ENCODE results near the gene ALG12.

DNA sequence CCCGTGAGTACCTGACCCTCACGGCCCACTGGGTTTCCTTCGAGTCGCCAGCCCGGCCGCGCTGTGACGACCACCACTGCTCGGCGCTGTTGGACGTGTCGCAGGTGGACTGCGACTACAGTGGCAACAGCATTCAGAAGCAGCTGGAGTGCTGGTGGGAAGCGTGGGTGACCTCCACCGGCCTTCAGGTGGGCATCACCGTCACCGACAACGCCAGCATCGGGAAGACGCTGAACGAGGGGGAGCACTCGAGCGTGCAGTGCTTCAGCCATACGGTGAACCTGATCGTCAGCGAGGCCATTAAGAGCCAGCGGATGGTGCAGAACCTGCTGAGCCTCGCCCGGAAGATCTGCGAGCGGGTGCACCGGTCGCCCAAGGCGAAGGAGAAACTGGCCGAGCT, 32.4 kb downstream of the ALG12 start:
- no peak for TF ChIP-seq POLR2A (IDR thresholded peaks at IDR 0.05; ENCODE audit: low read depth, low read length)
- no peak for TF ChIP-seq POLR2AphosphoS5 (IDR thresholded peaks at IDR 0.05; ENCODE audit: low read depth, low read length)
- TF ChIP-seq TAF1 (IDR thresholded peaks at IDR 0.05; ENCODE audit: low read depth, low read length): no peak
- TF ChIP-seq POU2F2 (IDR thresholded peaks at IDR 0.05; ENCODE audit: low read depth, low read length): no peak
- TF ChIP-seq SPI1 (IDR thresholded peaks at IDR 0.05; ENCODE audit: low read depth, low read length): no peak
- no peak for TF ChIP-seq PAX5 (IDR thresholded peaks at IDR 0.05; ENCODE audit: insufficient read depth, low read length, severe bottlenecking)
